HUES48 (cell line): Measurements from ENCODE around the gene TANGO6.

Source experiments
- H3K27ac ChIP-seq: one replicate; pipeline ENCODE4 v1.7.0; 2013; ENCODE audit warnings: low read depth, low read length, inconsistent platforms
- H3K27me3 ChIP-seq: 2 replicates; pipeline ENCODE4 v1.6.1; 2013; ENCODE audit warnings: mild to moderate bottlenecking, low read length; ENCODE audit not compliant: control insufficient read depth, insufficient read depth
- H3K36me3 ChIP-seq: 2 replicates; pipeline ENCODE4 v1.6.1; 2013; ENCODE audit warnings: low read length; ENCODE audit not compliant: control insufficient read depth, insufficient read depth
- H3K4me1 ChIP-seq: 2 replicates; pipeline ENCODE4 v1.6.1; 2013; ENCODE audit warnings: mild to moderate bottlenecking, low read length; ENCODE audit not compliant: control insufficient read depth, insufficient read depth
- H3K4me3 ChIP-seq: 2 replicates; pipeline ENCODE4 v1.5.1; 2013; ENCODE audit warnings: mild to moderate bottlenecking, low read depth, low read length
- H3K9ac ChIP-seq: 2 replicates; pipeline ENCODE4 v1.6.1; 2013; ENCODE audit warnings: mild to moderate bottlenecking, low read depth, low read length, moderate library complexity
- H3K9me3 ChIP-seq: 2 replicates; pipeline ENCODE4 v1.6.1; 2013; ENCODE audit warnings: low read length; ENCODE audit not compliant: control insufficient read depth, insufficient read depth

The TANGO6 gene

DNA sequence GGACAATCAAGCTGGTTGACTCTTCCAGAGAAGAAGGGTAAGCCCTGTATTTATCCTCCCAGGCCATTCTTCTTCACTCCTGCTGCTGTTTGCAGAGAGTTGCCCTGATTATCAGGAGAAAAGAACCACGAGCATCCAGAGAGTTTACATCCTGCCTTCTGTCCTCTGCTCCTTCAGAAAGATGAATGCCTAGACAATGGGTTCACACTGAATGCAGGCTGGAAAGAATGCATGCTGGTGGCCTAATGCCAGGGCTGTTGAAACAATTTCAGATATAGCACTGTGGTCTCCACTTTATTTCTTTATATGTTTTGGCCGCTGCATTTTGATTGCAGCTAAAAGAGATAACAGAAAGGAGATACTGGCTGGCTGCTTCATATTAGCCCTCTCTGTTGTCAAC is 241.0 kb downstream of the TANGO6 start:
- H3K9me3 ChIP-seq, result no peaks in the 10 kb centered on the region
- H3K4me1 ChIP-seq, result peaks cover 11% of the 10 kb centered on the region
- H3K9ac ChIP-seq, result no peak overlapping the region
- no peaks in the 10 kb centered on the region for H3K27me3 ChIP-seq
- H3K4me3 ChIP-seq, result no peak overlapping the region
- H3K36me3 ChIP-seq, result no peaks in the 10 kb centered on the region
- H3K27ac ChIP-seq, result no peak overlapping the region

GRCh38 chr16:69085032-69085695 is 241.8 kb downstream of the TANGO6 start:
- H3K4me3 ChIP-seq, result no peak overlapping the region
- no peaks in the 10 kb centered on the region for H3K27me3 ChIP-seq
- H3K4me1 ChIP-seq, result peaks cover 20% of the 10 kb centered on the region
- no peak overlapping the region for H3K27ac ChIP-seq
- H3K9me3 ChIP-seq, result no peaks in the 10 kb centered on the region
- H3K36me3 ChIP-seq, result no peaks in the 10 kb centered on the region
- no peak overlapping the region for H3K9ac ChIP-seq

GRCh38 chr16:69087161-69087581 is 243.8 kb downstream of the TANGO6 start:
- Histone ChIP-seq H3K27me3 (no peaks in the 10 kb centered on the region), H3K36me3 (no peaks in the 10 kb centered on the region), H3K4me3 (no peak overlapping the region), H3K4me1 (peaks cover 20% of the 10 kb centered on the region), H3K9me3 (no peaks in the 10 kb centered on the region), H3K9ac (no peak overlapping the region), H3K27ac (no peak overlapping the region)

DNA sequence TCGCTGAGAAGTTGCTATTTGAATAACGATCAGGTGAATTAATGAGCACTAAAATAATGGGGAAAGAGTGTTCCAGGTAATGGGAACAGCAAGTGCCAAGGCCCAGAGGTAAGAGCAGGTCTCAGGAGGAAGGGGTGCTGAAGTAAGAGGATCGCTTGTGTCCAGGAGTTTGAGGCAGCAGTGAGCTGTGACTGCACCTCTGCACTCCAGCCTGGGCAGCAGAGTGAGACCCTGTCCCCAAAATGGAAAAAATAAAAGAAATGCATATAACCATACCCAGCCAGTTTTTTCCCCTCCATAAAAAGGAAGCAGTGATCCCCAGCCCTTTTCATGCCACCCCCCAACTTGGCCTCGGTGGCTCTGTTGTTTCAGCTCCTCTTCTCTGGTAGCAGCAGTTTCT is 245.4 kb downstream of the TANGO6 start:
- Histone ChIP-seq H3K27me3 (no peaks in the 10 kb centered on the region), H3K9ac (no peak overlapping the region)

GRCh38 chr16:69089091-69089910 is 246.0 kb downstream of the TANGO6 start:
- Histone ChIP-seq H3K36me3 (no peaks in the 10 kb centered on the region), H3K4me3 (no peak overlapping the region), H3K4me1 (peaks cover 21% of the 10 kb centered on the region), H3K9ac (no peak overlapping the region), H3K9me3 (no peaks in the 10 kb centered on the region), H3K27ac (peak overlapping the region; percentile 26), H3K27me3 (no peaks in the 10 kb centered on the region)

More for the DNA sequence above, 245.4 kb downstream of the TANGO6 start:
- Histone ChIP-seq H3K9me3 (no peaks in the 10 kb centered on the region), H3K27ac (no peak overlapping the region), H3K4me3 (no peak overlapping the region), H3K36me3 (no peaks in the 10 kb centered on the region), H3K4me1 (peaks cover 20% of the 10 kb centered on the region)

DNA sequence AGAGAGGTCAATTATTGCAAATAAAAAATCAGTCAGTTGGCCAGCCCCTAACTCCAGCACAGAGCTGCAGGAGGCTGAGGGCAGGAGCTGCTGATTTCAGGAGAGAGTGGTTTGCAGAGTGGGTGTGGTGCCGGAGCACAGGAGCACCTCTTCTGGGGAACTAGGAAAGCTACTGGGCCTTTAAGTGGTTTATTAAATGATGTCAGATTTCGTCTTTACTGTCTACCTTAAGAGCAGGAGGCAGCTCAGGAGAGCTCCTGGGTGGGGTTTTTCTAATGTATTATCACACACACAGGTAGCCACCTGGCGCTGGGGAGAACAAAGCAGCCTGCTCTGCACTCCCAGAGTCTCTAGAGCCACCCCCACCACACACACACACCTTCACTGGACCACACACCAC is 250.6 kb downstream of the TANGO6 start:
- Histone ChIP-seq H3K36me3 (no peaks in the 10 kb centered on the region), H3K9me3 (no peaks in the 10 kb centered on the region), H3K4me1 (peaks cover 24% of the 10 kb centered on the region), H3K27ac (no peak overlapping the region), H3K27me3 (no peaks in the 10 kb centered on the region), H3K4me3 (no peak overlapping the region), H3K9ac (no peak overlapping the region)

DNA sequence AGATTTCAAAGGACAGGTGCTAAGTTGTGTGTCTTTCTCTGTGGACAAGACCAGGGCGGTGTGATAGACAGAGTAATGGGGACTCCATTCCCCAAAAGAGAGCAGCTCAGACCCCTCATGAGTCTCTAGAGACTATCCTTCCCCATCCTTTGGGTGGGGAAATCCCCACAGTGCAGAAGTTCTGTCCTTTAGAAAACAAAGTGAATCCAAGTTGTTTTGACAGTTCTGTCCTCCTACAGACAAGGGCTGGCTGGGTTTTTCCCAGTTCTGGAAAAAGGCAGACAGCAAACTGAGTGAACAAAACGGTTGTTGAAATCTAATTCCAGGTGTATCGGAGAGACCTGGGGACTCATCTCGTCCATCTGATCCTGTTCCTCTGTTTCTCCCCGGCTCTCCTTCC is 251.2 kb downstream of the TANGO6 start:
- Histone ChIP-seq H3K27ac (no peak overlapping the region), H3K4me3 (no peak overlapping the region), H3K36me3 (no peaks in the 10 kb centered on the region), H3K27me3 (no peaks in the 10 kb centered on the region), H3K9me3 (no peaks in the 10 kb centered on the region), H3K9ac (no peak overlapping the region), H3K4me1 (peaks cover 20% of the 10 kb centered on the region)

DNA sequence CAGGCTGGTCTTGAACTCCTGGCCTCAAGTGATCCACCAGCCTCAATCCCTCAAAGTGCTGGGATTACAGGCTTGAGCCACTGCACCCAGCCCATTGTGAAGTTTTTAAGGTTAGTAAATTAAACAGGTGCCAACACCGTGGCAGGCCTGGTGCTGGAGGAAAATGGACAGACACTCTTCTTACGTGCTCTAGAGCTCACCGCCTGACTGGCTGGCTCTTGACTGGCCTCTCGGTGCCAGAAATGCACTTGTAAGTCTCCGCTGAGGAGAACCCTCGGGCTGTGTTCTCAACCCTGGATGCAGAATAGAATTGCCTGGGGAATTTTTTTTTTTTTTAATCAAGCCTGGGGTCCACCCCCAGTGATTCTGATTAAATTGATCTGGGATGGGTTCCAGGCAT is 251.9 kb downstream of the TANGO6 start:
- Histone ChIP-seq H3K27ac (no peak overlapping the region), H3K4me3 (no peak overlapping the region), H3K36me3 (no peaks in the 10 kb centered on the region), H3K9me3 (no peaks in the 10 kb centered on the region), H3K27me3 (no peaks in the 10 kb centered on the region), H3K9ac (no peak overlapping the region), H3K4me1 (peaks cover 20% of the 10 kb centered on the region)

DNA sequence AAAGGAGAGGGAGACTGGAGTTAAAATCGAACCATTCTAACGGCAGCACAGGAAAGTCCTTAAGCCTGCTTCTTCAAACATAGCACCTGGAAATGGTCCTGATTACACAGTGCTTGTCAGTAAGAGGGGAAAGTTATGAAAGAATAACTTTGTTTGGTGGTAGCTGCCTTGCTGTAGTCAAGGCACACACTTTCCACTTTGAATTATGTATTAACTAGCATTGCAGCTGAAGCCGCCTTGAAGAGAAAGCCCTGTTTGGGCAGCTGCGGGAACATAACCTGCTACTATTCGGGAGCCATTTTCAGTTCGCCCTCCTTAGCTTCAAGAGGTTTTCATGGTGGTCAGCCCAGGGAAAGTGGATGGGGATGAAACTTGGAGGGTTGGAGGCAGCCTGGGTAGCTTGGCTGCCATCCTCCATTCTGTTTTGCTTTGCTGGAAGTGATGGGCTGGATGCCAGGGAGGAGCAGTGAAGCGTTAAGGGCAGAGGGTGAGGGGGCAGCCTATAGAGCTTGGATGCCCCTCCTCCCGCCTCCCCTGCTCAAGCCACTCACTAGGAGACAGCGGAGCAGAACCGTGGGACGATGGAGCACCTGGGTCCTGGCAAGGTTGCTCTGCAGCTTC is 256.9 kb downstream of the TANGO6 start:
- Histone ChIP-seq H3K9ac (no peak overlapping the region), H3K9me3 (no peaks in the 10 kb centered on the region), H3K4me3 (no peak overlapping the region), H3K27me3 (0 out of 2 replicates have a peak, but pooled peaks cover 2% of the 10 kb centered on the region), H3K4me1 (peaks cover 34% of the 10 kb centered on the region), H3K27ac (no peak overlapping the region), H3K36me3 (no peaks in the 10 kb centered on the region)

GRCh38 chr16:69105501-69106361 is 262.4 kb downstream of the TANGO6 start, which contains the start of gene HAS3:
TSS of gene HAS3 (plus strand) at chr16:69105653. CDS start at chr16:69109396, 3,743 bp downstream.
- Histone ChIP-seq H3K9me3 (no peaks in the 10 kb centered on the region), H3K4me1 (peaks cover 32% of the 10 kb centered on the region), H3K27me3 (0 out of 2 replicates have a peak, but pooled peaks cover 2% of the 10 kb centered on the region), H3K36me3 (peaks cover 18% of the 10 kb centered on the region), H3K27ac (peak within 1 kb of the TSS; percentile 86), H3K4me3 (peak within 1 kb of the TSS; percentile 89), H3K9ac (peak within 1 kb of the TSS; percentile 57; the same call in 1 of the 2 replicates)
